H9 (cell line): ENCODE measurements around the gene LNPK. TPM values are rescaled to one million over a fixed set of nuclear protein-coding genes. Genes with fewer than 3 reads are reported as not detected.

Experiments used
- DNase-seq: peaks from one replicate; pipeline ENCODE4 v3.0.0-alpha.2; 2017
- H2AFZ ChIP-seq: one replicate; pipeline ENCODE4 v1.6.1; 2013; ENCODE audit warnings: mild to moderate bottlenecking, low read length, control low read depth, moderate library complexity
- H2AK5ac ChIP-seq: 2 replicates; pipeline ENCODE4 v1.6.1; 2013; ENCODE audit warnings: low read length, control low read depth, mixed read lengths; ENCODE audit not compliant: insufficient read length
- H2BK120ac ChIP-seq: one replicate; pipeline ENCODE4 v1.6.1; 2013; ENCODE audit warnings: low read depth, mild to moderate bottlenecking, low read length, control low read depth, inconsistent platforms; ENCODE audit not compliant: poor library complexity, severe bottlenecking
- H2BK12ac ChIP-seq: 2 replicates; pipeline ENCODE4 v1.6.1; 2013; ENCODE audit warnings: low read length, control low read depth, mixed read lengths, low read depth; ENCODE audit not compliant: insufficient read length
- H2BK15ac ChIP-seq: 2 replicates; pipeline ENCODE4 v1.6.1; 2013; ENCODE audit warnings: low read depth, low read length, control low read depth
- H2BK20ac ChIP-seq: one replicate; pipeline ENCODE4 v1.6.1; 2013; ENCODE audit warnings: low read depth, mild to moderate bottlenecking, low read length, control low read depth, inconsistent platforms; ENCODE audit not compliant: poor library complexity, severe bottlenecking
- H2BK5ac ChIP-seq: 2 replicates; pipeline ENCODE4 v1.6.1; 2013; ENCODE audit warnings: low read length, control low read depth, mixed read lengths; ENCODE audit not compliant: insufficient read length
- H3K14ac ChIP-seq: 2 replicates; pipeline ENCODE4 v1.6.1; 2013; ENCODE audit warnings: low read length, control low read depth; ENCODE audit not compliant: insufficient read depth
- H3K18ac ChIP-seq: 2 replicates; pipeline ENCODE4 v1.6.1; 2013; ENCODE audit warnings: low read depth, mild to moderate bottlenecking, mixed read lengths, low read length, control low read depth; ENCODE audit not compliant: insufficient read length
- H3K23ac ChIP-seq: 2 replicates; pipeline ENCODE4 v1.6.1; 2013; ENCODE audit warnings: low read length, control low read depth, mixed read lengths, low read depth; ENCODE audit not compliant: insufficient read length
- H3K23me2 ChIP-seq: 2 replicates; pipeline ENCODE4 v1.6.1; 2013; ENCODE audit warnings: low read depth, mild to moderate bottlenecking, mixed read lengths, low read length, control low read depth; ENCODE audit not compliant: insufficient read length, poor library complexity, severe bottlenecking
- H3K27ac ChIP-seq: 2 replicates; pipeline ENCODE4 v1.5.1; 2013; ENCODE audit warnings: low read length, control low read depth, mixed read lengths, low read depth; ENCODE audit not compliant: insufficient read length
- H3K27me3 ChIP-seq: 2 replicates; pipeline ENCODE4 v1.6.1; 2013; ENCODE audit warnings: low read length, control low read depth, inconsistent platforms; ENCODE audit not compliant: insufficient read depth
- H3K4ac ChIP-seq: 2 replicates; pipeline ENCODE4 v1.6.1; 2013; ENCODE audit warnings: low read depth, mild to moderate bottlenecking, control low read depth, inconsistent platforms, low read length, moderate library complexity
- H3K4me1 ChIP-seq: 2 replicates; pipeline ENCODE4 v1.6.1; 2013; ENCODE audit warnings: low read length, control low read depth, inconsistent platforms; ENCODE audit not compliant: insufficient read depth
- H3K4me2 ChIP-seq: 2 replicates; pipeline ENCODE4 v1.6.1; 2013; ENCODE audit warnings: low read length, control low read depth, mixed read lengths; ENCODE audit not compliant: insufficient read length, insufficient read depth
- H3K56ac ChIP-seq: 2 replicates; pipeline ENCODE4 v1.6.1; 2013; ENCODE audit warnings: low read depth, mild to moderate bottlenecking, mixed read lengths, low read length, control low read depth; ENCODE audit not compliant: insufficient read length
- H3K79me1 ChIP-seq: 2 replicates; pipeline ENCODE4 v1.6.1; 2013; ENCODE audit warnings: low read depth, mild to moderate bottlenecking, moderate library complexity, low read length, control low read depth, inconsistent platforms; ENCODE audit not compliant: insufficient read depth, poor library complexity, severe bottlenecking
- H3K79me2 ChIP-seq: 2 replicates; pipeline ENCODE4 v1.6.1; 2013; ENCODE audit warnings: low read length, control low read depth, inconsistent platforms; ENCODE audit not compliant: insufficient read depth
- H3K9ac ChIP-seq: 2 replicates; pipeline ENCODE4 v1.6.1; 2013; ENCODE audit warnings: low read length, control low read depth, mixed read lengths; ENCODE audit not compliant: insufficient read length; ENCODE audit errors: extremely low read depth
- H3K9me3 ChIP-seq: one replicate; pipeline ENCODE4 v1.6.1; 2013; ENCODE audit warnings: low read depth, low read length, inconsistent platforms; ENCODE audit not compliant: control insufficient read depth
- H3T11ph ChIP-seq: one replicate; pipeline ENCODE4 v1.6.1; 2013; ENCODE audit warnings: mild to moderate bottlenecking, low read length, control low read depth, inconsistent platforms
- H4K20me1 ChIP-seq: one replicate; pipeline ENCODE4 v1.6.1; 2013; ENCODE audit not compliant: control insufficient read depth, insufficient read length, insufficient read depth
- H4K5ac ChIP-seq: 2 replicates; pipeline ENCODE4 v1.6.1; 2013; ENCODE audit warnings: low read depth, mild to moderate bottlenecking, mixed read lengths, low read length, control low read depth; ENCODE audit not compliant: insufficient read length
- H4K8ac ChIP-seq: replicated peaks from 2 replicates; pipeline ENCODE4 v1.6.1; 2013; ENCODE audit warnings: low read length, control low read depth, mixed read lengths, low read depth; ENCODE audit not compliant: insufficient read length
- H4K91ac ChIP-seq: 2 replicates; pipeline ENCODE4 v1.6.1; 2013; ENCODE audit warnings: low read depth, mild to moderate bottlenecking, moderate library complexity, mixed read lengths, low read length, control low read depth; ENCODE audit not compliant: insufficient read length
- H3K27ac Mint-ChIP-seq, 3 experiments: 2 replicates in 2 of 3; 3 replicates in 1 of 3; pipeline ENCODE4 v1.8.0; 2020 to 2021; ENCODE audit warnings: mixed read lengths in 3 of 3, mild to moderate bottlenecking in 1 of 3, moderate library complexity in 1 of 3
- H3K27me3 Mint-ChIP-seq: 2 replicates; pipeline ENCODE4 v1.8.0; 2021; ENCODE audit warnings: low read depth, mild to moderate bottlenecking, moderate library complexity, mixed read lengths
- H3K36me3 Mint-ChIP-seq, 3 experiments: 2 replicates in 2 of 3; 3 replicates in 1 of 3; pipeline ENCODE4 v1.8.0; 2020 to 2021; ENCODE audit warnings: low read depth in 3 of 3, mixed read lengths in 3 of 3; ENCODE audit not compliant: insufficient read depth in 1 of 3
- H3K4me1 Mint-ChIP-seq, 2 experiments: 2 replicates each; pipeline ENCODE4 v1.8.0; 2020; ENCODE audit warnings: mixed read lengths in 2 of 2
- H3K4me3 Mint-ChIP-seq, 2 experiments: 2 replicates in 1 of 2; 3 replicates in 1 of 2; pipeline ENCODE4 v1.8.0; 2020 to 2021; ENCODE audit warnings: mild to moderate bottlenecking in 2 of 2, mixed read lengths in 2 of 2, moderate library complexity in 1 of 2
- H3K9me3 Mint-ChIP-seq, 2 experiments: 2 replicates in 1 of 2; 3 replicates in 1 of 2; pipeline ENCODE4 v1.8.0; 2020; ENCODE audit warnings: mild to moderate bottlenecking in 2 of 2, mixed read lengths in 2 of 2, moderate library complexity in 1 of 2
- CTCF ChIP-seq: fragments of 200-600 bp; sonication (generic); conservative IDR thresholded peaks from 3 replicates; pipeline ENCODE4 v1.8.0; 2021; ENCODE audit warnings: antibody characterized with exemption, mild to moderate bottlenecking
- WGBS: extraction: QIAGEN DNeasy Blood & Tissue Kit; methylation state at CpG from one replicate; pipeline ENCODE4 v1.1.7; 2013; ENCODE audit warnings: missing lambda C conversion rate, low lambda C conversion rate, mixed read lengths; ENCODE audit not compliant: insufficient read length; ENCODE audit errors: extremely low coverage; 5-methylcytosine and 5-hydroxymethylcytosine counted together
- total RNA-seq: library from RNA; stranded (reverse); gene quantifications from 2 replicates; pipeline ENCODE4 v1.2.1, GENCODE V29; 2021

Gene LNPK
- total RNA-seq, 1 experiment from 2014 or later, result 8.5 TPM

- no peak overlapping the region; the same call in 1 of the 2 replicates for H2BK15ac ChIP-seq
- Mint-ChIP-seq H3K4me1 (no peaks in the 10 kb centered on the region), H3K4me3 (no peak overlapping the region), H3K27ac (no peak overlapping the region), H3K27me3 (peaks cover 6% of the 10 kb centered on the region; the same call in 1 of the 2 replicates), H3K9me3 (peaks cover 0 to 6% of the 10 kb centered on the region in 2 experiments; a peak in 4 of 5 replicates), H3K36me3 (no peaks in the 10 kb centered on the region; a peak in 1 of 7 replicates)
- no peak overlapping the region for H3K4ac ChIP-seq
- no CpG with 5 or more reads among the region's 2 CpGs for WGBS
- no peak overlapping the region for H4K91ac ChIP-seq
- H3K79me1 ChIP-seq, result no peaks in the 10 kb centered on the region
- H3K79me2 ChIP-seq, result no peaks in the 10 kb centered on the region
- no peak overlapping the region for H2BK20ac ChIP-seq
- TF ChIP-seq CTCF, result no peak
- H2BK12ac ChIP-seq, result no peak overlapping the region
- H3K56ac ChIP-seq, result no peak overlapping the region
- no peaks in the 10 kb centered on the region for H3K9me3 ChIP-seq
- no peak for DNase-seq
- H3K4me2 ChIP-seq, result no peak overlapping the region
- no peak overlapping the region for H4K5ac ChIP-seq
- H3T11ph ChIP-seq, result no peak overlapping the region
- H4K8ac ChIP-seq, result no peak overlapping the region
- no peak overlapping the region for H2AFZ ChIP-seq
- no peak overlapping the region for H3K14ac ChIP-seq
- no peaks in the 10 kb centered on the region for H3K23me2 ChIP-seq
- H3K27me3 ChIP-seq, result no peaks in the 10 kb centered on the region
- no peak overlapping the region for H3K27ac ChIP-seq
- H3K9ac ChIP-seq, result no peak overlapping the region
- H3K4me1 ChIP-seq, result no peaks in the 10 kb centered on the region
- H3K23ac ChIP-seq, result no peak overlapping the region
- H3K18ac ChIP-seq, result no peak overlapping the region
- no peak overlapping the region for H2AK5ac ChIP-seq
- no peak overlapping the region for H2BK120ac ChIP-seq
- H4K20me1 ChIP-seq, result no peaks in the 10 kb centered on the region
- H2BK5ac ChIP-seq, result no peak overlapping the region
These were observed 110.0 kb downstream of the LNPK start for GRCh38 chr2:175892046-175892445.
